ENCODE results near the gene VWA7.
A peak's percentile ranks its signal among the peaks of the same experiment; 100 is the strongest.

VWA7 gene

GRCh38 chr6:31729979-31730630 is 47.0 kb downstream of the VWA7 start:
- TF ChIP-seq, protein P1, sequence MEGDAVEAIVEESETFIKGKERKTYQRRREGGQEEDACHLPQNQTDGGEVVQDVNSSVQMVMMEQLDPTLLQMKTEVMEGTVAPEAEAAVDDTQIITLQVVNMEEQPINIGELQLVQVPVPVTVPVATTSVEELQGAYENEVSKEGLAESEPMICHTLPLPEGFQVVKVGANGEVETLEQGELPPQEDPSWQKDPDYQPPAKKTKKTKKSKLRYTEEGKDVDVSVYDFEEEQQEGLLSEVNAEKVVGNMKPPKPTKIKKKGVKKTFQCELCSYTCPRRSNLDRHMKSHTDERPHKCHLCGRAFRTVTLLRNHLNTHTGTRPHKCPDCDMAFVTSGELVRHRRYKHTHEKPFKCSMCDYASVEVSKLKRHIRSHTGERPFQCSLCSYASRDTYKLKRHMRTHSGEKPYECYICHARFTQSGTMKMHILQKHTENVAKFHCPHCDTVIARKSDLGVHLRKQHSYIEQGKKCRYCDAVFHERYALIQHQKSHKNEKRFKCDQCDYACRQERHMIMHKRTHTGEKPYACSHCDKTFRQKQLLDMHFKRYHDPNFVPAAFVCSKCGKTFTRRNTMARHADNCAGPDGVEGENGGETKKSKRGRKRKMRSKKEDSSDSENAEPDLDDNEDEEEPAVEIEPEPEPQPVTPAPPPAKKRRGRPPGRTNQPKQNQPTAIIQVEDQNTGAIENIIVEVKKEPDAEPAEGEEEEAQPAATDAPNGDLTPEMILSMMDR (IDR thresholded peaks at IDR 0.05; ENCODE audit: insufficient read depth, missing control alignments): no peak
- DNase-seq (ENCODE audit: insufficient read length, low spot score) (no peak), FAIRE-seq (no peak)

- FAIRE-seq (no peak), DNase-seq (ENCODE audit: insufficient read length, low spot score) (peak; percentile 79)
- TF ChIP-seq, protein P1 (IDR thresholded peaks at IDR 0.05; ENCODE audit: insufficient read depth, missing control alignments): peak; percentile 75
Observed at GRCh38 chr6:31729515-31729978, 47.6 kb downstream of the VWA7 start.

DNA sequence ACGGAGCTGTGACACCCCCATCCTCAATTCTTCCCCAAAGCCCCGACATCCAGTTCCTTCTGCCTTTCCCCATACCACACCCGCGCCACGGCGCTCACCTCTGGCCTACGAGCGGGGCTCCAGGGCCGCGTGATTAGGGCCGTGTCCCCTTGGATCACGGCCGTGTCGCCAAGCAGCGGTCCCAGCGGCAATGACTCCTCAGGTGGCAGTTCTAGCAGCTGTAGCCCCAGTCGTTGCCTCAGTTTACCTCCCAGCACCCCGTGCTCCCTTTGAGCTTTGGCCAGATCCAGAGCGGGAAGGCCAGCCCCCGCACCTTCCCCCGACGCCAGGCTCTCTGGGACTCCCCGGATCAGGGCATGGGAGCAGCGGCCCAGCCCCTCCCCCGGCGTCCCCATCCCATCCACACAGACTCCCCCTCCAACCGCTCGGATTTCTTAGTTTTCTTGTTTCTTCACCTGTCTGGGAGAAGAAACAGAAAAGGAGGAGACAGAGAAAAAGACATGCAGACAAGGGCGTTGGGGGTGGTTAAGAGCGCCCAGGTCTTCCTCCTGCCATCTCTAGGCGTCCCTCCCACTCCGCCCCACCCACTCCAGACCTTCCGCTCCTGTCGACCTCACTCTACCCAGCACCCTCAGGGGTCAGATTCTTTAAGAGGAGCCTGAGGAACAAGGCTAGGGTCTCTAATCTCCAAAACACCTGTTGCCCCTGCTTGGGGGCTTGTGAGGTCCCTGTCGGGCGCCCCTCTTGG is 48.2 kb downstream of the VWA7 start, which contains the start of gene DDAH2:
Gene DDAH2, minus strand, starts transcription at position 533 of the 748 bp plus-strand sequence. Its CDS starts 138 bp downstream, at position 395.
- TF ChIP-seq, protein P1 (IDR thresholded peaks at IDR 0.05; ENCODE audit: insufficient read depth, missing control alignments): no peak
- no peak for DNase-seq (ENCODE audit: insufficient read length, low spot score)
- no peak for FAIRE-seq

DNA sequence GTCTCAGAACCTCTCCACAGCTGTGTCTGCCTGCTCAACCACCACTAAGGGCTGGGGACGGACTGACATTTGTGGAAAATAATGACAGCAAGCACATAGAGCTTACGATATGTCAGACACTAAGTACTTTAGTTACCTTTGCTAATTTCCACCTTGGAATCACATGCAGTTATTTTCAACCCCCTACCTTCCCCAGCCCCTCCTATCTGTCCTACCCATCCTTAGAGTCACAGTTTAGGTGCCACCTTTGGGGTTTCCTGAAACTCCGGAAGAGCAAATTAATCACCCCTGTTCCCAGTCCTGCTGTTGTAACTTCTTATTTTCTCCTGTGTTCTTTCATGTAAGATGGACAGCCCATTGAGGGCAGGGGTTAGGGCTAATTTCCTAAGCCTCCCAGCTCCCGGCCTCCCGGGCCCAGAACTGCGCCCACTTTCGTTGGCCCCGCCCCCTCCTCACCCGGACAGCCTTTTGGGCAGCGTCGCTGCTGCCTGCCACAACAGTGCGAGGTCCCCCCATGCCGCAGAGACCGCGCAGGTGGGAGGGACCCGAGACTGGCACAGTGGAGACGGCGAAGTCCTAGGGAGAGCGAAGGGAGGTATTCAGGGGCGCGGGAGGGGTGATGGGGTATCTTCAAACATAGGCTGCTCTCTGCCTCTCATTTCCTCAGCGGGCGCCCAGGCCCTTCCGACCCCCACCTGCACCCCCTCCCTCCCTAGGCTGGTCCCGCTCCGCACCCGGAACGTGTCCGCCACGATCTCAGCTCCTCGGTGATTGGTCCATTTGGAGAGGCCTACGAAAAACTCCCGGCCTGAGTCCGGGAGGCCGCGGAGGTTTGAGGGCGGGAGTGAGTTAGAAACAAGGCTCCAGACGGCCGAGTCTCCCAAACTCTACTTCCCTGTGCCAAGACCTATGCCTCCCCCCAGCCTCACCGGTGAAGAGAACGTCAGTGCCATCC is 49.1 kb downstream of the VWA7 start:
- FAIRE-seq: no peak
- TF ChIP-seq, protein P1 (IDR thresholded peaks at IDR 0.05; ENCODE audit: insufficient read depth, missing control alignments): no peak
- no peak for DNase-seq (ENCODE audit: insufficient read length, low spot score)

DNA sequence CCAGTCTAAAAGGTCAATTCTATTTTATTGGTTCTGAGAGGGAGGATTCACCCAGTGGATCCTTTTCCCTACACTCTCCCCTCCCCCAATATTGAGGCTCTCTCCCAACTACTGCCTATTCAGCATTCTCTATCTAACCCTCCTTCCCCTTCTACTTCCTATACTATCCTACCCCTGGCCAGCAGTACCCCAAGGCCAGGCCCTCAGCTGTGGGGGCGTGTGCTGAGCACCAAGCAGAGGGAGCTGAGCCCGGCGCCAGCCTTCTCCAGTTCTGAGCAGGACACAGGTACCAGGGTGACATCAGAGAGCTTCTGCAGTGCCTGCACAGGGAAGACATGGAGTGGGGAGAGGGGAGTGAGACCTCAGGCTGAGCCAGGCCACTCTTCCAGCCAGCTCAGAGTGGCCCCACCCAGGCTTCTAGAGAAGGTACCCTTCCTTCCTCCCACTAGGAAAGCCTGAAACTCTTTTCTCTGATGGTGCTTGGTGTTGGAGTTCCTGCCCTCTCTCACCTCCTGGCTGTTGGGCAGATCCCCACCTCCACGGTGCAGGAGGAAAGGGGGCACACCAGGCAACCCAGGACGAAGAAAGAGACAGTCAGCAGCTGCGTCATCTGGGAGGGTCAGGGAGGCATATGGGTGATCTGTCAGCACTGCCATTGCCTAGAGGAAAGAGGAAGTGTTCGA is 50.0 kb downstream of the VWA7 start:
- no peak for FAIRE-seq
- DNase-seq (ENCODE audit: insufficient read length, low spot score): no peak
- TF ChIP-seq, protein P1 (IDR thresholded peaks at IDR 0.05; ENCODE audit: insufficient read depth, missing control alignments): no peak

- DNase-seq (ENCODE audit: insufficient read length, low spot score): no peak
- FAIRE-seq: no peak
- TF ChIP-seq, protein P1 (IDR thresholded peaks at IDR 0.05; ENCODE audit: insufficient read depth, missing control alignments): no peak
Observed at GRCh38 chr6:31725502-31726350, 51.4 kb downstream of the VWA7 start.
